CD14-positive monocyte (primary cell): ENCODE data around the gene RPL29. TPM values are rescaled to one million over a fixed set of nuclear protein-coding genes. Genes with fewer than 3 reads are reported as not detected.

Experiments used
- DNase-seq, 3 donors: peaks; one replicate each; pipeline ENCODE4 v3.0.0-alpha.2; 2011 to 2022
- H2AFZ ChIP-seq: 2 replicates; pipeline ENCODE4 v1.6.0; 2012; ENCODE audit warnings: mild to moderate bottlenecking, low read depth, low read length, inconsistent platforms; ENCODE audit not compliant: insufficient read depth, poor library complexity, severe bottlenecking
- H3K27ac ChIP-seq, 2 donors: 1 replicate in 1 of 2; 2 replicates in 1 of 2; pipeline ENCODE4 v1.5.1; 2012 to 2013; ENCODE audit warnings: low read length in 2 of 2, control low read depth in 1 of 2, inconsistent platforms in 1 of 2, low read depth in 1 of 2, mild to moderate bottlenecking in 1 of 2
- H3K27me3 ChIP-seq, 2 donors: one replicate each; pipeline versions ENCODE4 v1.6.0 to v1.6.1; 2011 to 2013; ENCODE audit warnings: low read length in 2 of 2; ENCODE audit not compliant: control insufficient read depth in 2 of 2, insufficient read depth in 2 of 2
- H3K36me3 ChIP-seq, 2 donors: replicated peaks in 1 of 2; 1 replicate in 1 of 2; 2 replicates in 1 of 2; pipeline versions ENCODE4 v1.5.1 to v1.6.1; 2012 to 2013; ENCODE audit warnings: low read length in 2 of 2, control low read depth in 1 of 2, inconsistent platforms in 1 of 2, mild to moderate bottlenecking in 1 of 2; ENCODE audit not compliant: insufficient read depth in 2 of 2, control insufficient read depth in 1 of 2
- H3K4me1 ChIP-seq, 2 donors: 1 replicate in 1 of 2; 2 replicates in 1 of 2; pipeline versions ENCODE4 v1.5.1 to v1.6.1; 2012 to 2013; ENCODE audit warnings: low read length in 2 of 2, control low read depth in 1 of 2, inconsistent platforms in 1 of 2, mild to moderate bottlenecking in 1 of 2, moderate library complexity in 1 of 2; ENCODE audit not compliant: insufficient read depth in 2 of 2, control insufficient read depth in 1 of 2
- H3K4me2 ChIP-seq: replicated peaks from 2 replicates; pipeline ENCODE3; 2012; ENCODE audit warnings: low read length, moderate library complexity, mild to moderate bottlenecking; ENCODE audit not compliant: poor library complexity, severe bottlenecking; ENCODE audit errors: extremely low read depth
- H3K4me3 ChIP-seq, 3 experiments: fragments of 200-600 bp in 1 of 3; sonication (generic) in 1 of 3; replicated peaks in 1 of 3; 1 replicate in 2 of 3; 2 replicates in 1 of 3; pipeline ENCODE4 v1.5.1; 2011 to 2013; ENCODE audit warnings: low read length in 3 of 3, mild to moderate bottlenecking in 3 of 3, control low read depth in 2 of 3, low read depth in 2 of 3, inconsistent platforms in 1 of 3, moderate library complexity in 1 of 3
- H3K79me2 ChIP-seq: 2 replicates; pipeline ENCODE4 v1.6.0; 2012; ENCODE audit warnings: mild to moderate bottlenecking, control low read depth, inconsistent platforms, low read length, moderate library complexity; ENCODE audit not compliant: insufficient read depth
- H3K9ac ChIP-seq: 2 replicates; pipeline ENCODE4 v1.6.0; 2017; ENCODE audit warnings: low read length, mild to moderate bottlenecking; ENCODE audit not compliant: insufficient read depth, poor library complexity, severe bottlenecking
- H3K9me3 ChIP-seq, 2 donors: replicated peaks in 1 of 2; 1 replicate in 1 of 2; 2 replicates in 1 of 2; pipeline versions ENCODE4 v1.5.1 to v1.6.1; 2012 to 2013; ENCODE audit warnings: low read length in 2 of 2, control low read depth in 1 of 2; ENCODE audit not compliant: control insufficient read depth in 1 of 2, insufficient read depth in 1 of 2
- H4K20me1 ChIP-seq: 2 replicates; pipeline ENCODE4 v1.6.0; 2012; ENCODE audit warnings: mild to moderate bottlenecking, low read length, control low read depth, moderate library complexity; ENCODE audit not compliant: insufficient read depth
- H3K27ac Mint-ChIP-seq, 7 donors: one replicate each; pipeline ENCODE4 v1.8.0; 2020; ENCODE audit warnings: mild to moderate bottlenecking in 7 of 7, mixed read lengths in 7 of 7, moderate library complexity in 6 of 7, inconsistent platforms in 2 of 7
- H3K27me3 Mint-ChIP-seq, 3 donors: one replicate each; pipeline ENCODE4 v1.8.0; 2021 to 2022; ENCODE audit warnings: low read depth in 3 of 3, mild to moderate bottlenecking in 3 of 3, mixed read lengths in 3 of 3, moderate library complexity in 3 of 3, inconsistent platforms in 1 of 3
- H3K36me3 Mint-ChIP-seq, 2 donors: one replicate each; pipeline ENCODE4 v1.8.0; 2020; ENCODE audit warnings: mixed read lengths in 2 of 2, inconsistent platforms in 1 of 2, mild to moderate bottlenecking in 1 of 2
- H3K4me1 Mint-ChIP-seq: one replicate; pipeline ENCODE4 v1.8.0; 2020; ENCODE audit warnings: mild to moderate bottlenecking, mixed read lengths
- H3K4me3 Mint-ChIP-seq, 2 donors: one replicate each; pipeline ENCODE4 v1.8.0; 2020; ENCODE audit warnings: mild to moderate bottlenecking in 2 of 2, mixed read lengths in 2 of 2, moderate library complexity in 1 of 2
- H3K9me3 Mint-ChIP-seq, 7 donors: one replicate each; pipeline ENCODE4 v1.8.0; 2020 to 2022; ENCODE audit warnings: mixed read lengths in 7 of 7, mild to moderate bottlenecking in 6 of 7, moderate library complexity in 6 of 7, inconsistent platforms in 2 of 7
- WGBS: methylation state at CpG from one replicate; pipeline ENCODE4 v1.1.5; 2013; ENCODE audit warnings: missing lambda C conversion rate; ENCODE audit not compliant: insufficient coverage; 5-methylcytosine and 5-hydroxymethylcytosine counted together
- intact Hi-C, 2 donors: fragments of 100-400 bp; cut with micrococcal nuclease; formaldehyde crosslinking; loops; one replicate each; pipeline versions ENCODE4 v1.15.0 to v1.15.1; 2023
- polyA plus RNA-seq, 3 donors: library from polyadenylated mRNA; depleted of rRNA in 1 of 3; unstranded in 2 of 3; stranded (reverse) in 1 of 3; fragments of 300-500 nt in 2 of 3; fragments of >200 nt in 1 of 3; fragmentation: Illumina TruSeq in 2 of 3; gene quantifications; 1 replicate in 2 of 3; 2 replicates in 1 of 3; pipeline ENCODE4 v1.2.3, GENCODE V29; 2012 to 2021
- TF ChIP-seq, protein P1 (sequence below): fragments of 200-600 bp; IDR thresholded peaks from one replicate; pipeline ENCODE4 v1.8.0; 2022; ENCODE audit warnings: antibody characterized with exemption, mild to moderate bottlenecking

Gene RPL29
- polyA plus RNA-seq, 3 donors = 753 to 2,360 (median 856) TPM

DNA sequence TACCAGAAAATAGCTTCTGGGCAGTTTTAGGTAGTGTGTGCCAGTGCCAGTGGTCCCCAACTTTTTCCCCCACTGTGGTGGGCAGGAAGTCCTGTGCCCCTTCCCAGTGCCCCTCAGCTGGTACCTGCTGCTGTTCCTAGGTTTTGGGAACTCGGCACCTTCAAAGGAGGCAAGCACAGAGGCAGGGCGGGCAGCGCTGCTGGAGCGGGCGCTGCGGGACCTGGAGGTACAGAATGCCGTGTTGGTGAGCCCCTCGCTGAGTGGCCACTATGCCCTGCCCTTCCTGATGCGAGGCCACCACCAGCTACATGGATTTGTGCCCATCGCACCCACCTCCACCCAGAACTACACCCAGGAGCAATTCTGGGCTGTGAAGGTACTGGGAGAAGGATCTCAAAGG is 15.4 kb downstream of the RPL29 start:
- no peak for DNase-seq

DNA sequence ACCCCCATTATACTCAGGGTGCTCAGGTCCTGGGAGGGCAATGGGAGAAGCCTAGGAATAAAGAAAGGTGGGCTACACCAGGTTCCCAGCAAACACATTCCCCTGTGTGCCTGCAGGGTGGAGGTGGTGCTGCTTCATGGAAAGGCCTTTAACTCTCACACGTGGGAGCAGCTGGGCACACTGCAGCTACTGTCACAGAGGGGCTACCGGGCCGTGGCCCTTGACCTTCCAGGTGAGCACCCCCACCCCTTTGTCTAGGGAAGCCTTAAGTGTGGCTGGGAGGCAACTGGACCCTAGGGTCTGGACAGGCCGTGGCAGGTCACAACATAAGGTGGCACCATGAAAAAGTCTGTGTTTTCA is 17.6 kb downstream of the RPL29 start:
- intact Hi-C loops = no loop called here
- Histone ChIP-seq H3K4me2 (no peak overlapping the region), H2AFZ (no peak overlapping the region), H3K79me2 (peaks cover 5% of the 10 kb centered on the region), H3K27ac (no peak overlapping the region), H3K27me3 (no peaks in the 10 kb centered on the region), H3K9ac (no peak overlapping the region), H4K20me1 (no peaks in the 10 kb centered on the region), H3K4me3 (no peak overlapping the region), H3K9me3 (no peaks in the 10 kb centered on the region), H3K4me1 (peaks cover 36 to 44% of the 10 kb centered on the region in 2 donors), H3K36me3 (no peaks in the 10 kb centered on the region)
- Mint-ChIP-seq H3K36me3 (peaks cover 0 to 7% of the 10 kb centered on the region in 2 donors), H3K27me3 (peaks cover 0 to 4% (median 3%) of the 10 kb centered on the region in 3 donors), H3K4me3 (no peak overlapping the region), H3K4me1 (peaks cover 48% of the 10 kb centered on the region), H3K9me3 (peaks cover 0 to 2% (median 0%) of the 10 kb centered on the region in 7 donors), H3K27ac (no peak overlapping the region)
- DNase-seq = no peak
- no CpG with 5 or more reads among the region's 4 CpGs for WGBS
- TF ChIP-seq, protein P1, sequence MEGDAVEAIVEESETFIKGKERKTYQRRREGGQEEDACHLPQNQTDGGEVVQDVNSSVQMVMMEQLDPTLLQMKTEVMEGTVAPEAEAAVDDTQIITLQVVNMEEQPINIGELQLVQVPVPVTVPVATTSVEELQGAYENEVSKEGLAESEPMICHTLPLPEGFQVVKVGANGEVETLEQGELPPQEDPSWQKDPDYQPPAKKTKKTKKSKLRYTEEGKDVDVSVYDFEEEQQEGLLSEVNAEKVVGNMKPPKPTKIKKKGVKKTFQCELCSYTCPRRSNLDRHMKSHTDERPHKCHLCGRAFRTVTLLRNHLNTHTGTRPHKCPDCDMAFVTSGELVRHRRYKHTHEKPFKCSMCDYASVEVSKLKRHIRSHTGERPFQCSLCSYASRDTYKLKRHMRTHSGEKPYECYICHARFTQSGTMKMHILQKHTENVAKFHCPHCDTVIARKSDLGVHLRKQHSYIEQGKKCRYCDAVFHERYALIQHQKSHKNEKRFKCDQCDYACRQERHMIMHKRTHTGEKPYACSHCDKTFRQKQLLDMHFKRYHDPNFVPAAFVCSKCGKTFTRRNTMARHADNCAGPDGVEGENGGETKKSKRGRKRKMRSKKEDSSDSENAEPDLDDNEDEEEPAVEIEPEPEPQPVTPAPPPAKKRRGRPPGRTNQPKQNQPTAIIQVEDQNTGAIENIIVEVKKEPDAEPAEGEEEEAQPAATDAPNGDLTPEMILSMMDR = no peak

More for the DNA sequence above, 15.4 kb downstream of the RPL29 start:
- peaks cover 5% of the 10 kb centered on the region for H3K79me2 ChIP-seq
- Mint-ChIP-seq H3K9me3 (peaks cover 0 to 2% (median 0%) of the 10 kb centered on the region in 7 donors), H3K4me1 (peaks cover 41% of the 10 kb centered on the region), H3K36me3 (peaks cover 0 to 7% of the 10 kb centered on the region in 2 donors), H3K27me3 (peaks cover 0 to 3% (median 1%) of the 10 kb centered on the region in 3 donors), H3K27ac (no peak overlapping the region), H3K4me3 (no peak overlapping the region)
- WGBS = 94% methylated on average over 7 of the region's 10 CpGs
- no peak overlapping the region for H3K4me2 ChIP-seq
- H3K9ac ChIP-seq = no peak overlapping the region
- H3K27me3 ChIP-seq = no peaks in the 10 kb centered on the region
- H4K20me1 ChIP-seq = no peaks in the 10 kb centered on the region
- H3K4me3 ChIP-seq = no peak overlapping the region
- no peaks in the 10 kb centered on the region for H3K9me3 ChIP-seq
- peaks cover 26 to 34% of the 10 kb centered on the region in 2 donors for H3K4me1 ChIP-seq
- no peak overlapping the region for H2AFZ ChIP-seq
- TF ChIP-seq, protein P1 = no peak
- H3K36me3 ChIP-seq = no peaks in the 10 kb centered on the region
- intact Hi-C loops = no loop called here
- H3K27ac ChIP-seq = no peak overlapping the region
